Adipocyte (in vitro differentiated cells): ENCODE results near the gene CST4.
"Not testable (repeated sequence)": the region's sequence is repeated elsewhere in the genome, so short reads cannot be mapped to it uniquely, and the experiment has no call there.

Source experiments
- DNase-seq: peaks from one replicate; pipeline ENCODE4 v3.0.0-alpha.2; 2015; ENCODE audit warnings: low read depth
- H3K27me3 ChIP-seq: replicated peaks from 2 replicates; pipeline ENCODE4 v1.7.0; 2013; ENCODE audit warnings: mild to moderate bottlenecking, low read length, moderate library complexity; ENCODE audit not compliant: control insufficient read depth, insufficient read depth
- H3K36me3 ChIP-seq: 2 replicates; pipeline ENCODE4 v1.7.0; 2013; ENCODE audit warnings: low read length, mild to moderate bottlenecking, moderate library complexity; ENCODE audit not compliant: control insufficient read depth, insufficient read depth, severe bottlenecking
- H3K4me1 ChIP-seq: 2 replicates; pipeline ENCODE4 v1.7.0; 2013; ENCODE audit warnings: mild to moderate bottlenecking, low read length, moderate library complexity; ENCODE audit not compliant: control insufficient read depth, insufficient read depth
- H3K4me3 ChIP-seq: 2 replicates; pipeline ENCODE4 v1.7.0; 2013; ENCODE audit warnings: mild to moderate bottlenecking, low read length, moderate library complexity
- H3K9ac ChIP-seq: 2 replicates; pipeline ENCODE4 v1.7.0; 2013; ENCODE audit warnings: mild to moderate bottlenecking, low read length, moderate library complexity
- H3K9me3 ChIP-seq: 2 replicates; pipeline ENCODE4 v1.7.0; 2013; ENCODE audit warnings: mild to moderate bottlenecking, low read length, moderate library complexity; ENCODE audit not compliant: control insufficient read depth

CST4 gene

GRCh38 chr20:23640671-23641667 lies 47.9 kb downstream of the CST4 start:
- H3K27me3 ChIP-seq, result no peaks in the 10 kb centered on the region
- no peak overlapping the region for H3K4me3 ChIP-seq
- no peaks in the 10 kb centered on the region for H3K36me3 ChIP-seq
- DNase-seq, result no peak
- peaks cover 26% of the 10 kb centered on the region for H3K4me1 ChIP-seq
- no peaks in the 10 kb centered on the region for H3K9me3 ChIP-seq
- H3K9ac ChIP-seq, result no peak overlapping the region

- no peak for DNase-seq
These were observed 48.7 kb downstream of the CST4 start for GRCh38 chr20:23640018-23640601.

DNA sequence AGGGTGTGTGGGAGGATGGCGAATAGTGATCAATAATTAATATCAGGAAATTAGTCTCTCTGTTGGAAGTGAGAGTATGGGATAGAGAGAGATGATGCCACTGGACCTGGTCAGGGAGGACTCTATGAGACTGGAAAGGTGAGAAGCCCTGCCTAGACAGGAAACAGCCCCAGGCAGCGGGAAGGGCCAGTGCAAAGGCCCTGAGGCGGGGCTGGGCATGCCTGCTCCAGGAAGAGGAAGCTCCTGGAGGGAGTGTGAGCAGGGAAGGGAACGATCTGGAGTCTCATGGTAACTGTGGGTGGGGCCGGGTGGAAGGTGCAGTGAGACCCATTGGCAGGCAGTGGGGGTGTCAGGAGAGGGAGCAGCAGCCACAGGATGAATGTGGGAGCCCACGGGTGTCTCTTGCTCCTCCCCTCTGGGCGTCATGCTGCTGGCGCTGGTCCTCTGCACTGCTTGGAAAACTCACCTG lies 49.3 kb downstream of the CST4 start:
- H3K4me1 ChIP-seq, result peaks cover 41% of the 10 kb centered on the region
- H3K9ac ChIP-seq, result no peak overlapping the region
- H3K36me3 ChIP-seq, result peaks cover 7% of the 10 kb centered on the region
- H3K4me3 ChIP-seq, result no peak overlapping the region
- DNase-seq, result no peak
- no peaks in the 10 kb centered on the region for H3K9me3 ChIP-seq
- no peaks in the 10 kb centered on the region for H3K27me3 ChIP-seq

More at GRCh38 chr20:23640018-23640601, 48.7 kb downstream of the CST4 start:
- peaks cover under 1% of the 10 kb centered on the region for H3K36me3 ChIP-seq
- H3K9me3 ChIP-seq, result no peaks in the 10 kb centered on the region
- H3K4me3 ChIP-seq, result no peak overlapping the region
- peaks cover 35% of the 10 kb centered on the region for H3K4me1 ChIP-seq
- H3K9ac ChIP-seq, result no peak overlapping the region
- H3K27me3 ChIP-seq, result no peaks in the 10 kb centered on the region

- Histone ChIP-seq H3K9ac (no peak overlapping the region), H3K4me1 (peaks cover 45% of the 10 kb centered on the region), H3K4me3 (no peak overlapping the region), H3K9me3 (no peaks in the 10 kb centered on the region), H3K27me3 (no peaks in the 10 kb centered on the region), H3K36me3 (peaks cover 19% of the 10 kb centered on the region)
- no peak for DNase-seq
These were observed 50.5 kb downstream of the CST4 start for GRCh38 chr20:23638309-23638708.

DNA sequence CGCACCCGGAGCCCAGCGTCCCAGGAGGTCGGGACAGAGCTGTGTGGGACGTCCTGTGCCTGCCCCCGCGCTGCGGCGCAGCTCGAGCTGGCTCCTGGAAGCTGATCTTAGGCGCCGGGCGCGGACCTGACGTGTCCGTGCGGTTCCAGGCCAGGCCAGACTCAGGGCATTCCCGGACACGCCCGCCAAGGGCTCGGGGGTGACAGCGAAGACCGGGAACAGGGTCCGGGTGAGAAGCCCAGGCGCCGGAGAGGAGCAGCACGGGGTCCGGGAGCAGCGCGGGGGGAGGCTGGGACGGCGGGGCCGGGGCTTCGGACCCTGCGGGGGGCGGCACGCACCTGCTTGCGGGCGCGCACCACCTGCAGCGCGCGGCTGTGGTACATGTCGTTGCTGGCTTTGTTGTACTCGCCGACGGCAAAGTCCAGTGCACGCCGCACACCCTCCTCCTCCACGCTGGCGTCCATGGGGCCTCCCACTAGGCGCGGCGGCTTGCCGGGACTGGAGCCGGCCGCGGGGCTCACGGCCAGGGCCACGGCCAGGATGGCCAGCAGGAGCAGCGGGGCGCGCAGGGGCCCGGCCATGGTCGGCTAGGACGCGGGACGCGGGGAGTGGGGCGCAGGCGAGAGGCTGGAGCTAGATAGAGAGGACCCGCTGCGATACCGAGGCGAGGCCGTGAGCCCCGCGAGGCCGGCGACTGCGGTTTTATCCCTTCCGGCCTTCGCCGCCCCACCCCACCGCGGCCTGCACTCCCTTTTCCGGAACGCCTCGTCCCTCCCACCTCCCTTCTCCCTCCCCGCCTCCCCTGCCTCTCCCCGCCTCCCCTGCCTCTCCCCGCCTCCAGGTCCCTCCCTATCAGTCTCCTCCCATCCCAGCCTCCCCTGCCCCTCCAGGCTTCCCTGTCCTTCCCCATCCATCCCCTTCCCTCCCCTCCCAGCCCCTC lies 51.3 kb downstream of the CST4 start, which contains the start of gene CST3:
Gene CST3 (minus strand): TSS at position 674 of the 940 bp plus-strand sequence. CDS start 93 bp downstream, at position 581.
- H3K36me3 ChIP-seq, result peaks cover 26% of the 10 kb centered on the region
- peak within 1 kb of the TSS; percentile 97 for H3K9ac ChIP-seq
- H3K4me1 ChIP-seq, result peaks cover 41% of the 10 kb centered on the region
- H3K4me3 ChIP-seq, result peak within 1 kb of the TSS; percentile 93
- no peaks in the 10 kb centered on the region for H3K27me3 ChIP-seq
- H3K9me3 ChIP-seq, result no peaks in the 10 kb centered on the region
- DNase-seq, result peak; percentile 95

DNA sequence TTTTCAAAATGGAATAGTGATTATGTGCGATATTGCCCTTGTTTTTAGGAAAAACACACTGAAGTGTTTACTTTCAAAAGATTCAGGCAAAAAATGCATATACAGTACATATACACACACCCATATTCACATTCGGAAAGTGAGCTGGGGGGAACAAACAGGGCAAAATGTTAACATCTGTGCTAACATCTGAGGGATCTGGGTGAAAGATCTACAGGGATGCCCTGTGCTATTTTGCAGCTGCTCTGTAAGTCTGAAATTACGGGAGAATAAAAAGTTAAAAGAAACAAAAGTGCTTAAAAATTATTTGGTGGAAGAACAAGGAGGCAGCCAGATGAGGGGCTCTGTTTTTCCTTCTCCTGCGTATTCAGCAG lies 51.9 kb downstream of the CST4 start:
- H3K4me3 ChIP-seq, result peak overlapping the region; percentile 93
- H3K36me3 ChIP-seq, result peaks cover 33% of the 10 kb centered on the region
- no peaks in the 10 kb centered on the region for H3K27me3 ChIP-seq
- peak overlapping the region; percentile 97 for H3K9ac ChIP-seq
- peaks cover 35% of the 10 kb centered on the region for H3K4me1 ChIP-seq
- DNase-seq, result no peak
- H3K9me3 ChIP-seq, result no peaks in the 10 kb centered on the region

GRCh38 chr20:23636182-23636907 lies 52.5 kb downstream of the CST4 start:
- Histone ChIP-seq H3K36me3 (peaks cover 34% of the 10 kb centered on the region), H3K27me3 (no peaks in the 10 kb centered on the region), H3K9me3 (no peaks in the 10 kb centered on the region), H3K9ac (peak overlapping the region; percentile 97), H3K4me3 (peak overlapping the region; percentile 93), H3K4me1 (peaks cover 29% of the 10 kb centered on the region)
- DNase-seq, result no peak

GRCh38 chr20:23635768-23636090 lies 53.1 kb downstream of the CST4 start:
- Histone ChIP-seq H3K4me3 (peak overlapping the region; percentile 93), H3K4me1 (peaks cover 28% of the 10 kb centered on the region), H3K36me3 (peaks cover 34% of the 10 kb centered on the region), H3K9ac (peak overlapping the region; percentile 97)
- not testable (repeated sequence) for H3K9me3 ChIP-seq, H3K27me3 ChIP-seq, DNase-seq
